Gastrocnemius medialis (tissue), 4 donors: ENCODE data around the gene PRR5L.

Experiments
- POLR2A ChIP-seq, 2 donors: fragments of 450-650 bp; IDR thresholded peaks; one replicate each; pipeline ENCODE4 v1.6.1; 2017; ENCODE audit warnings: antibody characterized with exemption in 2 of 2, mild to moderate bottlenecking in 2 of 2, moderate library complexity in 2 of 2
- TF ChIP-seq, protein P1 (sequence below), 5 experiments: fragments of 450-650 bp in 3 of 5; fragments of 200-600 bp in 2 of 5; sonication (generic) in 2 of 5; IDR thresholded peaks in 4 of 5; conservative IDR thresholded peaks in 1 of 5; 1 replicate in 4 of 5; 2 replicates in 1 of 5; pipeline ENCODE4 v1.5.1; 2016 to 2019; ENCODE audit warnings: antibody characterized with exemption in 5 of 5, mild to moderate bottlenecking in 3 of 5, moderate library complexity in 3 of 5

DNA sequence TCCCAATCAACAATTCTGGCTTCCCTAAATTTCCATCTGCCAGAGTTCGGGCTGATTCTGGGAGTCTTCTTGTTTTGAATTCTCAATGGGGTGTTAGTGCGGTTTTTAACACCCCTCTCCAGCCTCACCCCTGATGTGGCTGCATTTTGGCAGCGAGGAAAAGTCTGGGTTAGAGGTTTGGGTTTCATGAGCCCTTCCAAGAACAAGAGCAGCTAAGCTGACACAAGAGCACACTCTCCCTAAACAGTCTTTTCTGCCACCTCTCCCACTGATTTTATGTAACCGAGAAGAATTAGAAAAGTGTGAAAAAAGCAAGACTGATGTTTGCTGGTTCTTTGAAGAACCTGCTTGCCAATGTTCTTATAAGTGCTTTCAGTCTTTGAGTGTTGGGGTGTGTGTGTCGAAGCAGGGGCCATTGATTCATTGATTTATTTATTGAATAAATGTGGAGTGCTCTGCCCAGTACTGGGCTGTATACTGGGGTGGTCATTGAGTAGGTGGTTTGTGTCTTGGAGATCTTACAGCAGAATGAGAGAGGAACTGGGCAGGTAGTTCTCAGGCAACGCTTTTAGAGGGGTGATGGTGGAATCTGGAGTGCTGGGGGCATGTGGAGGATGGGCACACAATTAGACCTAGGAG lies 112.5 kb downstream of the PRR5L start:
- no peak for TF ChIP-seq POLR2A (IDR thresholded peaks at IDR 0.05)
- TF ChIP-seq, protein P1, sequence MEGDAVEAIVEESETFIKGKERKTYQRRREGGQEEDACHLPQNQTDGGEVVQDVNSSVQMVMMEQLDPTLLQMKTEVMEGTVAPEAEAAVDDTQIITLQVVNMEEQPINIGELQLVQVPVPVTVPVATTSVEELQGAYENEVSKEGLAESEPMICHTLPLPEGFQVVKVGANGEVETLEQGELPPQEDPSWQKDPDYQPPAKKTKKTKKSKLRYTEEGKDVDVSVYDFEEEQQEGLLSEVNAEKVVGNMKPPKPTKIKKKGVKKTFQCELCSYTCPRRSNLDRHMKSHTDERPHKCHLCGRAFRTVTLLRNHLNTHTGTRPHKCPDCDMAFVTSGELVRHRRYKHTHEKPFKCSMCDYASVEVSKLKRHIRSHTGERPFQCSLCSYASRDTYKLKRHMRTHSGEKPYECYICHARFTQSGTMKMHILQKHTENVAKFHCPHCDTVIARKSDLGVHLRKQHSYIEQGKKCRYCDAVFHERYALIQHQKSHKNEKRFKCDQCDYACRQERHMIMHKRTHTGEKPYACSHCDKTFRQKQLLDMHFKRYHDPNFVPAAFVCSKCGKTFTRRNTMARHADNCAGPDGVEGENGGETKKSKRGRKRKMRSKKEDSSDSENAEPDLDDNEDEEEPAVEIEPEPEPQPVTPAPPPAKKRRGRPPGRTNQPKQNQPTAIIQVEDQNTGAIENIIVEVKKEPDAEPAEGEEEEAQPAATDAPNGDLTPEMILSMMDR (IDR thresholded peaks at IDR 0.05 in 4 of 5, conservative IDR thresholded peaks at IDR 0.05 in 1 of 5) = no peak
